GM10248 (cell line): ENCODE data around the gene SLC25A10.
"Not testable (repeated sequence)": the region's sequence is repeated elsewhere in the genome, so short reads cannot be mapped to it uniquely, and the experiment has no call there.

Source experiments
- CTCF ChIA-PET: fragments of 300-600 bp; sonication (Branson Sonifier 250); formaldehyde crosslinking; extraction: SDS; loops from one replicate; lab custom pipeline; 2021; ENCODE audit warnings: antibody characterized with exemption; lab: Yijun Ruan, JAX
- POLR2A ChIA-PET: fragments of 350-650 bp; sonication (Branson Sonifier 250); formaldehyde crosslinking; extraction: SDS; loops from one replicate; lab custom pipeline; 2020; ENCODE audit warnings: antibody characterized with exemption; lab: Yijun Ruan, JAX
- DNase-seq: peaks from one replicate; pipeline ENCODE4 v3.0.0; 2012; ENCODE audit errors: extremely low spot score
- TF ChIP-seq, protein P1 (sequence below): IDR thresholded peaks from 2 replicates; pipeline ENCODE4 v1.5.1; 2012; ENCODE audit warnings: mild to moderate bottlenecking, low read depth; ENCODE audit errors: extremely low read depth, missing control alignments, control extremely low read depth

SLC25A10 gene

DNA sequence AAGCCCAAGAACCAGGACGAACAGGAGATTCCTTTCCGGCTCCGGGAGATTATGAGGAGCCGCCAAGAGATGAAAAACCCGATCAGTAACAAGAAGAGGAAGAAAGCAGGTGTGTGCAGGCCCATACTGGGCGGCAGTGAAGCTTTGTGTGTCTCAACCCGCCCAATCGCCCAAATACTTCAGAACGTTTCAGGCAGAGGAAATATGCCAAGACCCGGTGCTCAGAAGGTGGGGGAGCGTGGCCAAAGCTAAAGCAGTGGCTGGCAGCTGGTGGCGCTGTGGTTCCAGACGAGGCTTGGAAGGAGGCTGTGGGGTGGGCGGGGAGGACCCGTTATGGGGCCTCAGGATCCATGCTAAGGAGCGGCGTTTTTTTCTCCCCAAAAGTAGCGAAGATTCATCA, 44.3 kb upstream of the SLC25A10 start:
- DNase-seq, result no peak
- POLR2A ChIA-PET, result no interaction called here

DNA sequence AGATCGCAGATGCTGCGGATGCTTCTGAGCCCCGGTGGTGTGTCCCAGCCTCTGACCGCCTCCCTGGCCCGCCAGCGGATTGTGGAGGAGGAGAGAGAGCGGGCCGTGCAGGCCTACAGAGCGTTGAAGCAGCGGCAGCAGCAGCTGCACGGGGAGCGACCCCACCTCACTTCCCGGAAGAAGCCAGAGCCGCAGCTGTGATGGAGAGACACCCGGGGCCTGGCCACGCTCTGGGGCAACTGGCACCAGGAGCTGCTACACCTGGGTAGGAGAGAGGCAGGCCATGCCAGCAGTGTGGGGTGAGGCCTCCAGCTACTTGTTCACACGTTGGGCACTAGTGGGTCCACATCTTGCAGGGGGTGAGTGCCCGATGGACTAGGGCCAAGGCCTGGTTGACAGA, 39.6 kb upstream of the SLC25A10 start:
- ChIA-PET CTCF (interaction anchor here (1.2 kb wide), 1 partner anchor 287 kb away, joined by 3 read pairs; no protein-coding TSS in a partner anchor), POLR2A (interaction anchor here (1.3 kb wide), 1 partner anchor 29 kb away, joined by 3 read pairs; no protein-coding TSS in a partner anchor)
- TF ChIP-seq, protein P1, sequence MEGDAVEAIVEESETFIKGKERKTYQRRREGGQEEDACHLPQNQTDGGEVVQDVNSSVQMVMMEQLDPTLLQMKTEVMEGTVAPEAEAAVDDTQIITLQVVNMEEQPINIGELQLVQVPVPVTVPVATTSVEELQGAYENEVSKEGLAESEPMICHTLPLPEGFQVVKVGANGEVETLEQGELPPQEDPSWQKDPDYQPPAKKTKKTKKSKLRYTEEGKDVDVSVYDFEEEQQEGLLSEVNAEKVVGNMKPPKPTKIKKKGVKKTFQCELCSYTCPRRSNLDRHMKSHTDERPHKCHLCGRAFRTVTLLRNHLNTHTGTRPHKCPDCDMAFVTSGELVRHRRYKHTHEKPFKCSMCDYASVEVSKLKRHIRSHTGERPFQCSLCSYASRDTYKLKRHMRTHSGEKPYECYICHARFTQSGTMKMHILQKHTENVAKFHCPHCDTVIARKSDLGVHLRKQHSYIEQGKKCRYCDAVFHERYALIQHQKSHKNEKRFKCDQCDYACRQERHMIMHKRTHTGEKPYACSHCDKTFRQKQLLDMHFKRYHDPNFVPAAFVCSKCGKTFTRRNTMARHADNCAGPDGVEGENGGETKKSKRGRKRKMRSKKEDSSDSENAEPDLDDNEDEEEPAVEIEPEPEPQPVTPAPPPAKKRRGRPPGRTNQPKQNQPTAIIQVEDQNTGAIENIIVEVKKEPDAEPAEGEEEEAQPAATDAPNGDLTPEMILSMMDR, result no peak
- no peak for DNase-seq

More for the DNA sequence above, 44.3 kb upstream of the SLC25A10 start:
- CTCF ChIA-PET, result interaction anchor here (3.9 kb wide), 1 partner anchor 8 kb away, joined by 16 read pairs; no protein-coding TSS in a partner anchor
- TF ChIP-seq, protein P1, result no peak

DNA sequence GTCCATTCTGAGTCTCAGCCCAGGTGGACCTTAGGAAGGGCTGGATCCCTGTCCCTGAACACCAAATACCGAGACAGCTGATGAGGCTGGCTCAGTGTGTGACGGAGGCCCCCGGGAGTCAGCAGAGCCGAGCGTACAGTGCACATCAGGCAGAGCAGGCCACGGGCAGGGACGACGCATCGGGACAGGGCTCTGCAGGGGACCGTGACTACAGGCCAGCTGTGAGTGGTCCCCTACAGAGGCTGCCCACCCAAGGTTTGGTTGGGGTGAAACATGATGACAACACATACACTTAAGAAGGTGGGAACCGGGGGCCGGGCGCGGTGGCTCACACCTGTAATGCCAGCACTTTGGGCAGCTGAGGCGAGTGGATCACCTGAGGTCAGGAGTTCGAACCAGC, 39.1 kb upstream of the SLC25A10 start:
- ChIA-PET POLR2A (interaction anchor here (1.3 kb wide), 1 partner anchor 29 kb away, joined by 3 read pairs; no protein-coding TSS in a partner anchor), CTCF (interaction anchor here (1.2 kb wide), 1 partner anchor 287 kb away, joined by 3 read pairs; no protein-coding TSS in a partner anchor)
- TF ChIP-seq, protein P1, result no peak
- DNase-seq, result no peak

DNA sequence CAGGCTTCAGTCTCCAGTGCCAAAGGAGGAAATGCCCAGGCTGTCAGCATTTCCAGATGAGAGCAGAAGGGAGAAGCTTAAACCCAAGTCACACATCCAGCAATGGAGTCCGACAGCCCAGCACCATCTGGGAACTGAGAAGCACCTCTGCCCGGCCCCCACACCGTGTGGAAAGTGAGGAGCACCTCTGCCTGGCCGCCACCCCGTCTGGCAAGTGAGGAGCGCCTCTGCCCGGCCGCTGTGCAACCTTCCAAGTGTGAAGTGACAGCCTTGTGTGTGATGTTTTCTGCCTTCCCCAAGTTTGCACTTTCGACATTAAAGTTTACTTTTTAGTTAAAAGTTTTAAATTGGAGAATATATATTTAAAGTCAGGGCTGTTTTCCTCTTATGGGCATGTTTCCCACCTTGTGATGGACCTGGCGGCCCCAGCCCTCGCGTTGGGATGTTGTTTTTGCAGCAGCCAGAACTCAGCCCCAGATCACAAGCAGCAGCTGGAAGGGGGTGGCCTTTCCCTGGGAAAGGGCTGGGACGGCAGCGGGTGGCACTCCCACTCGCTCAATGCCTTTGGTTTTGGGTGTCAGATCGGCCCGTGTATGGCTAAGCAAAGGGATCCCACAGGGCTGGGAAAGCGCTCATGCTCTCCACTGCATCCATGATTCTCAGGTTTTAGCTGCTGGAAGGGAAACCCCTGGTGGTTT, 38.4 kb upstream of the SLC25A10 start:
- TF ChIP-seq, protein P1, result no peak

DNA sequence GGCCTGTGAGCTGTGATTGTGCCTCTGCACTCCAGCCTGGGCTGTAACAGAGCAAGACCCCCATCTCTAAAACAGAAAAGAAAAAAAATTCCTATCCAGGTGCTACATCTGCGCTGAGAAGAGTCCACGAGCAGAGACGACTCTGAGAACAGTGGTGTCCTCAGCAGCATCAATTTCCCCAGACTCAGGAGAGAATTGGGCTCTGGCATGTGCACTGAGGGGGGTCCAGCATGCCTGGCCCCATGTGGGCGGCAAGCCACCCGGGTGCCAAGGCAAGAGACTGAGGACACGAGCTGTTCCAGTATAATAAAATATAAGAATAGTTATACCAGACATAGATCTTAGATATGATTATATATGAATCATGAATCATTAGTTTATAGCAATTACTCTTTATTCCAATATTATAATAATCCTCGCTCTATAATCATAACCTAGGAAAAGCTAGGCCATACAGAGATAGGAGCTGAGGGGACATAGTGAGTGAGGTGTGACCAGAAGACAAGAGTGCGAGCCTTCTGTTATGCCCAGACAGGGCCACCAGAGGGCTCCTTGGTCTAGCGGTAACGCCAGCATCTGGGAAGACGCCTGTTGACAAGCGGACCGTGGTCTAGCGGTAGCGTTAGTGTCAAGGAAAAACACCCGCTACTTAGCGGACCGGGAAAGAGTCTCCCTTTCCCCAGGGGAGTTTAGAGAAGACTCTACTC, 36.4 kb upstream of the SLC25A10 start:
- TF ChIP-seq, protein P1, result peak; percentile 58
- POLR2A ChIA-PET, DNase-seq: not testable (repeated sequence)
- CTCF ChIA-PET, result interaction anchor here (0.7 to 3.1 kb wide), 8 partner anchors 8 to 211 kb away, joined by 3 to 16 read pairs (median 3); partner anchors contain the start of genes ARL16, CCDC137, HGS and OXLD1

More for the DNA sequence above, 38.4 kb upstream of the SLC25A10 start:
- ChIA-PET POLR2A (interaction anchor here (1.3 kb wide), 1 partner anchor 28 kb away, joined by 3 read pairs; no protein-coding TSS in a partner anchor), CTCF (interaction anchor here (1.3 kb wide), 1 partner anchor 28 kb away, joined by 3 read pairs; no protein-coding TSS in a partner anchor)
- DNase-seq, result no peak

DNA sequence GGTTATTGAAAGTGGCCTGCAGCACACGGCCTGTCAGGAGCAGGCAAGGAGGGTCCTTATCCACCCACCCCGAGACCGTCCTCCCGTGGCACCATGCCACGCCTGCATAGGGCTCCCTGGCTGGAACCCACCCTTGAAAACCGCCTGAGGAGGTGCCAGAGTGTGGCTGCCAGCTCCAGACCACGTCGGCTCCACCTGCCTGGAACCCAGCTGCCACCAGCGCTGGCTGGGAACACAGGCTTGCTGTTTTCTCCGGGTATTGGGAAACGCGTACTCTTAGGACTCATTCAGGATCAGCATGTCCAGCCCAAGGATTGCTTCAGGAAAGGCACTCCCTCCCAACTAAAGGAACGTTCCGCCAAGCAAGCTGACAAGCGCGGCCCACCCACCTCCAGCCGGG, 35.2 kb upstream of the SLC25A10 start:
- TF ChIP-seq, protein P1, result no peak
- DNase-seq, result no peak
- ChIA-PET CTCF (interaction anchor here (1.0 to 3.1 kb wide), 5 partner anchors 10 to 58 kb away, joined by 3 to 16 read pairs (median 3); partner anchors contain the start of genes CCDC137 and OXLD1), POLR2A (no interaction called here)
